Measurements from ENCODE around the gene DBNDD2.

DBNDD2 gene

DNA sequence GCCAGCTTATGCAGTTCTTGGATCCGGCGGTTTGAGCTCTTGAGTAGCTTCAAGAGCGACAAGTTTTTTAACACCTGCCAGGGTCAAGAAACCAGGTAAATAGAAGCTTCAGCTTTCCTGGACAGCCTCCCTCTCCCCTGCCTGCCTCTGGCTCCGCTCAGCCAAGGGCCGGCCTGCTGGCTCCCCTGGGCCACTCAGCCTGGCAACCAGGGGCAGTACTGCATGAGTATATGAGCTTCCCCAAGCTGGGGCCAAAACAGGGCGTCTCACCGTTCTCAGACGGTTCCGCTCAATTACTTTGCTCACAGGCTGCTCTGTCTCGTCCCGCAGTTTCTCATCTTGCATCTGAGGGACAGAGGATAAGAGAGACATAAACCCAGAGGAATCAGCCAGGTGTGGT, 30.8 kb upstream of the DBNDD2 start:
- TF ChIP-seq, protein P1, sequence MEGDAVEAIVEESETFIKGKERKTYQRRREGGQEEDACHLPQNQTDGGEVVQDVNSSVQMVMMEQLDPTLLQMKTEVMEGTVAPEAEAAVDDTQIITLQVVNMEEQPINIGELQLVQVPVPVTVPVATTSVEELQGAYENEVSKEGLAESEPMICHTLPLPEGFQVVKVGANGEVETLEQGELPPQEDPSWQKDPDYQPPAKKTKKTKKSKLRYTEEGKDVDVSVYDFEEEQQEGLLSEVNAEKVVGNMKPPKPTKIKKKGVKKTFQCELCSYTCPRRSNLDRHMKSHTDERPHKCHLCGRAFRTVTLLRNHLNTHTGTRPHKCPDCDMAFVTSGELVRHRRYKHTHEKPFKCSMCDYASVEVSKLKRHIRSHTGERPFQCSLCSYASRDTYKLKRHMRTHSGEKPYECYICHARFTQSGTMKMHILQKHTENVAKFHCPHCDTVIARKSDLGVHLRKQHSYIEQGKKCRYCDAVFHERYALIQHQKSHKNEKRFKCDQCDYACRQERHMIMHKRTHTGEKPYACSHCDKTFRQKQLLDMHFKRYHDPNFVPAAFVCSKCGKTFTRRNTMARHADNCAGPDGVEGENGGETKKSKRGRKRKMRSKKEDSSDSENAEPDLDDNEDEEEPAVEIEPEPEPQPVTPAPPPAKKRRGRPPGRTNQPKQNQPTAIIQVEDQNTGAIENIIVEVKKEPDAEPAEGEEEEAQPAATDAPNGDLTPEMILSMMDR (IDR thresholded peaks at IDR 0.05; ENCODE audit: borderline replicate concordance, control extremely low read depth, extremely low read depth, insufficient read depth, missing control alignments): no peak
- in situ Hi-C loops (cut with MboI; ENCODE audit: low sequenced_read_pairs, unreplicated experiment): loop anchor here (10.0 kb wide), 1 partner anchor 68 kb away; no protein-coding TSS in a partner anchor
- DNase-seq (ENCODE audit: low spot score): no peak

DNA sequence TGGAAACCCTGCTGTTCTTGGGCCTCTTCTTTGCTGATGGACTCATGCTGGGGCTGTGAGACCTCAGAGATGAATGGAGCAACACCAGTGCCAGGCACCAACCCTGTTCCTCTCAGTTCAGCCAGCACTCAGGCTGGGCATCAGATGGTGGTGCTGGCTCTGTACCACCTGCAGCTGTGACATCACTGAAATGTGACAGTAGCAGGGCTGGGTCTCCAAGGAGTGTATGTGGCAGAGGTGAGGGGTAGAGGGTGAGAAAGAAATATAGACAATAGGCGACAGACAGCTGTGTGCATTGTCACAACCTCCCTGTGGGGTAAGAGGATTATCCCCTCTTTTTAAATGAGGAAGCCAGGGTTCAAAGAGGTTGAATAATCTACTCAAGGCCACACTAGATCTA, 29.9 kb upstream of the DBNDD2 start, which contains the start of gene TP53TG5:
Gene TP53TG5, minus strand, starts transcription at position 135 of the 400 bp plus-strand sequence. Its CDS starts 89 bp downstream, at position 46.
- no peak for DNase-seq (ENCODE audit: low spot score)
- in situ Hi-C loops (cut with MboI; ENCODE audit: low sequenced_read_pairs, unreplicated experiment): loop anchor here (10.0 kb wide), 1 partner anchor 67 kb away; no protein-coding TSS in a partner anchor
- TF ChIP-seq, protein P1 (IDR thresholded peaks at IDR 0.05; ENCODE audit: borderline replicate concordance, control extremely low read depth, extremely low read depth, insufficient read depth, missing control alignments): no peak

DNA sequence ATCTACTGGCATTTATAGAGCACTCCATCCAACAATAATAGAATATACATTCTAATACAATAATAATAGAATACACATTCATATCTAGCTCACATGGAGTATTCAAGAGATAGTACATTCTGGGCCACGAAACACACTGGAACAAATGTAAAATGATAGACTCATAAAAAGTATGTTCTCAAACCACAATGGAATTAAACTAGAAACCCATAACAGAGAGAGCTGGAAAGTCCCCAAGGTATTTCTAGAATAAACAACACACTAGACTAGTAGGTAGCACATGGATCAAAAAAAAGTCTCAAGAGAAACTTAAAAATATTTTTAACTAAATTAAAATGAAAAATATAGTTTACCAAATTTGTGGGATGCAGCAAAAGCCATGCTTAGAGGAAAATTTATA, 20.8 kb upstream of the DBNDD2 start:
- DNase-seq (ENCODE audit: low spot score): no peak
- in situ Hi-C loops (cut with MboI; ENCODE audit: low sequenced_read_pairs, unreplicated experiment): no loop called here
- TF ChIP-seq, protein P1 (IDR thresholded peaks at IDR 0.05; ENCODE audit: borderline replicate concordance, control extremely low read depth, extremely low read depth, insufficient read depth, missing control alignments): no peak

DNA sequence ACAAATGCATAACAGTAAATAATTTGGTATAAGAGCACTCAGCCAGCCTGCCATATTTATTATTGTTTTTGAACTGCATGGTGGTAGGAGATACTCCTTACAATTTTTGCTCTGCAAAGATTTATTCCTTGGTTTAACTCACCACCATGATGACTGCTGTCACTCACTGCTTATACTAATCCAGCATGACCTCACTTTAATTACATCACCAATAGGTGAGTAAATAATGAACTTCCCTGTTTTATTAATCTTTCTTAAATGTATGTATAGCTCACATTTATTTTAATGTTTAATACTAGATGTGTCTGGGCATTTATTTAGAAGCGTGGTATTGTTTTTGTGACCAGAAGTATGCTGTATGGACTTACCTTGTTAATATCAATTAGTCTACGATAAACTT, 17.2 kb upstream of the DBNDD2 start:
- TF ChIP-seq, protein P1 (IDR thresholded peaks at IDR 0.05; ENCODE audit: borderline replicate concordance, control extremely low read depth, extremely low read depth, insufficient read depth, missing control alignments): no peak
- DNase-seq (ENCODE audit: low spot score): no peak
- in situ Hi-C loops (cut with MboI; ENCODE audit: low sequenced_read_pairs, unreplicated experiment): no loop called here

DNA sequence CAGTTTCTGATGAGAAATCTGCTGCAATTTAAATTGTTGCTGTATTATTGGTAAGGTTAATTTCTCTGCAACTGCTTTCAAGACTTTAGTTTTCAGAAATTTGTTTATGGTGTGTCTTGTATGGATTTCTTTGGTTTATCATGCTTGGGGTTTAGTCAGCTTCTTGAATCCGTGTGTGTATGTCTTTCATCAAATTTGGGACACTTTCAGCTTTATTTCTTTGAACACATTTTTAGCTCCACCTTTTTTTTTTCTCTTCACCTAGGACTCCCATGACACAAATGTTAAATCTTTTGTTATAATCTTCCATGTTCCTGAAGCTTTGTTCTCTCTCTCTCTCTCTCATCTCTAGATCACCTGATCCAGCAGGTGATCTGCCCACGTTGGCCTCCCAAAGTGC, 16.5 kb upstream of the DBNDD2 start:
- TF ChIP-seq, protein P1 (IDR thresholded peaks at IDR 0.05; ENCODE audit: borderline replicate concordance, control extremely low read depth, extremely low read depth, insufficient read depth, missing control alignments): no peak
- in situ Hi-C loops (cut with MboI; ENCODE audit: low sequenced_read_pairs, unreplicated experiment): no loop called here
- no peak for DNase-seq (ENCODE audit: low spot score)

DNA sequence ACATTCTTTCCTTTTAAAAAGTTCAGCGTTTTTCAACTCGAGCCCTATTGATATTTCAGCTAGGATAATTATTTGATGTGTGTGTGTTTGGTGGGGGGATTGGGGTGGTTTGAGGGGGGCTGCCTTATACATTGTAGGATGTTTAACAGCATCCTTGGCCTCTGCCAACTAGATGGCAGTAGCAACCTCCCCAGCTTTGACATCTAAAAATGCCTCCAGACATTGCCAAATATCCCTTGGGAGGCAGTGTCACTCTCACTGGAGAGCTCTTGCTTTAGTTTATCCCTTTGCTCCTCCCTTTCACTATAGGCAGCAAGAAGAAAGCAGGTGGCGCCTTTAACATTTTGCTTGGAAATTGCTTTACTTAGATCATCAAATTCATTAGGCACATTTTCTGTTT, 15.4 kb upstream of the DBNDD2 start:
- TF ChIP-seq, protein P1 (IDR thresholded peaks at IDR 0.05; ENCODE audit: borderline replicate concordance, control extremely low read depth, extremely low read depth, insufficient read depth, missing control alignments): no peak
- DNase-seq (ENCODE audit: low spot score): no peak
- in situ Hi-C loops (cut with MboI; ENCODE audit: low sequenced_read_pairs, unreplicated experiment): no loop called here
